HepG2 (cell line): ENCODE results near the gene DENND2D. TPM values are rescaled to one million over a fixed set of nuclear protein-coding genes. Genes with fewer than 3 reads are reported as not detected.
A peak's percentile ranks its signal among the peaks of the same experiment; 100 is the strongest.

Experiments used
- CHCHD3 ChIP-seq: sonication (generic); formaldehyde crosslinking; IDR thresholded peaks from 2 replicates; pipeline ENCODE4 v1.8.0; 2022; ENCODE audit warnings: mild to moderate bottlenecking, missing genetic modification reagents, moderate library complexity
- CREB1 ChIP-seq, 2 experiments: fragments of 450-650 bp in 1 of 2; IDR thresholded peaks; 2 replicates each; pipeline ENCODE4 v1.6.1; 2016 to 2017; ENCODE audit warnings: control low read depth in 1 of 2, mild to moderate bottlenecking in 1 of 2, missing compliant biosample characterization in 1 of 2, missing genetic modification characterization in 1 of 2
- GATA4 ChIP-seq: sonication (generic); IDR thresholded peaks from 2 replicates; pipeline ENCODE4 v1.6.1; 2016; ENCODE audit warnings: antibody characterized with exemption, low read depth, borderline replicate concordance
- HIVEP1 ChIP-seq: sonication (generic); formaldehyde crosslinking; IDR thresholded peaks from 2 replicates; pipeline ENCODE4 v1.4.0; 2020; ENCODE audit warnings: mild to moderate bottlenecking, missing genetic modification reagents
- HMG20B ChIP-seq: conservative IDR thresholded peaks from 2 replicates; pipeline ENCODE4 v1.6.1; 2016; ENCODE audit warnings: missing genetic modification reagents, missing compliant biosample characterization
- NR1H2 ChIP-seq: sonication (generic); formaldehyde crosslinking; IDR thresholded peaks from 2 replicates; pipeline ENCODE4 v1.8.1; 2022; ENCODE audit warnings: low read depth, missing genetic modification reagents, borderline replicate concordance
- PTBP1 ChIP-seq: fragments of 200-400 bp; formaldehyde crosslinking; IDR thresholded peaks from 2 replicates; pipeline ENCODE4 v1.6.1; 2018; ENCODE audit warnings: low read length, low read depth; ENCODE audit not compliant: poor library complexity, severe bottlenecking
- RFX3 ChIP-seq: IDR thresholded peaks from 2 replicates; pipeline ENCODE4 v1.6.1; 2016; ENCODE audit warnings: missing biosample characterization, missing genetic modification reagents
- SAP130 ChIP-seq: IDR thresholded peaks from 2 replicates; pipeline ENCODE4 v1.6.1; 2016; ENCODE audit warnings: low read depth
- SKI ChIP-seq: fragments of 450-650 bp; IDR thresholded peaks from one replicate; pipeline ENCODE4 v1.6.1; 2018; ENCODE audit warnings: mild to moderate bottlenecking; ENCODE audit not compliant: partially characterized antibody
- SMC3 ChIP-seq: IDR thresholded peaks from 2 replicates; pipeline ENCODE4 v1.6.1; 2011; ENCODE audit warnings: low read length, improper control_type of control experiment
- STAG1 ChIP-seq: sonication (generic); formaldehyde crosslinking; IDR thresholded peaks from 2 replicates; pipeline ENCODE4 v1.4.0; 2020; ENCODE audit warnings: missing genetic modification reagents
- ZBTB42 ChIP-seq: sonication (generic); formaldehyde crosslinking; IDR thresholded peaks from 2 replicates; pipeline ENCODE4 v1.5.0; 2020; ENCODE audit warnings: mild to moderate bottlenecking, missing genetic modification reagents
- ZNF264 ChIP-seq: sonication (generic); formaldehyde crosslinking; IDR thresholded peaks from 2 replicates; pipeline ENCODE4 v1.4.0; 2020; ENCODE audit warnings: missing genetic modification reagents
- ZNF451 ChIP-seq: sonication (generic); formaldehyde crosslinking; IDR thresholded peaks from 2 replicates; pipeline ENCODE4 v1.5.0; 2020; ENCODE audit warnings: mild to moderate bottlenecking, missing genetic modification reagents
- ZNF547 ChIP-seq: sonication (generic); formaldehyde crosslinking; IDR thresholded peaks from 2 replicates; pipeline ENCODE4 v1.5.1; 2020; ENCODE audit warnings: mild to moderate bottlenecking, missing genetic modification reagents
- ZNF616 ChIP-seq: sonication (generic); formaldehyde crosslinking; IDR thresholded peaks from 2 replicates; pipeline ENCODE4 v1.5.0; 2020; ENCODE audit warnings: low read depth, mild to moderate bottlenecking, missing genetic modification reagents
- ZNF713 ChIP-seq: sonication (generic); formaldehyde crosslinking; IDR thresholded peaks from 2 replicates; pipeline ENCODE4 v1.4.0; 2020; ENCODE audit warnings: mild to moderate bottlenecking, missing genetic modification reagents
- ZNF790 ChIP-seq: sonication (generic); formaldehyde crosslinking; IDR thresholded peaks from 2 replicates; pipeline ENCODE4 v1.8.0; 2022; ENCODE audit warnings: missing genetic modification reagents, mild to moderate bottlenecking, borderline replicate concordance
- polyA plus RNA-seq, 8 experiments: library from polyadenylated mRNA; depleted of rRNA in 3 of 8; stranded (reverse) in 7 of 8; unstranded in 1 of 8; fragments of >200 nt; fragmentation: Illumina TruSeq in 4 of 8; extraction: Trizol in 4 of 8; gene quantifications; 2 replicates each; pipeline versions ENCODE4 v1.2.1 to v1.2.3, GENCODE V29; 2011 to 2016; ENCODE audit warnings: low read depth in 4 of 8, missing spikeins in 1 of 8, mixed read lengths in 1 of 8; ENCODE audit not compliant: insufficient read depth in 1 of 8
- total RNA-seq, 5 experiments: library from RNA; depleted of rRNA; stranded (reverse); fragments of >200 nt; fragmentation: Illumina TruSeq; extraction: Trizol; gene quantifications; 2 replicates each; pipeline ENCODE4 v1.2.3, GENCODE V29; 2016; ENCODE audit warnings: low read depth in 1 of 5
- TF ChIP-seq, protein P1 (sequence below): IDR thresholded peaks from 2 replicates; pipeline ENCODE4 v1.6.1; 2016; ENCODE audit warnings: low read depth, control low read depth
- TF ChIP-seq, protein P2 (sequence below): IDR thresholded peaks from 2 replicates; pipeline ENCODE4 v1.6.1; 2016; ENCODE audit warnings: low read depth, missing genetic modification reagents, missing compliant biosample characterization
- TF ChIP-seq, protein P3 (sequence below): fragments of 450-650 bp; IDR thresholded peaks from 2 replicates; pipeline ENCODE4 v1.6.1; 2017; ENCODE audit warnings: mild to moderate bottlenecking

DENND2D gene
- total and polyA plus RNA-seq, 2 of the 13 experiments (the other 11 are each of a cell fraction or from before 2014, with no cell fraction given) = 0.04 TPM; not detected in 1

DNA sequence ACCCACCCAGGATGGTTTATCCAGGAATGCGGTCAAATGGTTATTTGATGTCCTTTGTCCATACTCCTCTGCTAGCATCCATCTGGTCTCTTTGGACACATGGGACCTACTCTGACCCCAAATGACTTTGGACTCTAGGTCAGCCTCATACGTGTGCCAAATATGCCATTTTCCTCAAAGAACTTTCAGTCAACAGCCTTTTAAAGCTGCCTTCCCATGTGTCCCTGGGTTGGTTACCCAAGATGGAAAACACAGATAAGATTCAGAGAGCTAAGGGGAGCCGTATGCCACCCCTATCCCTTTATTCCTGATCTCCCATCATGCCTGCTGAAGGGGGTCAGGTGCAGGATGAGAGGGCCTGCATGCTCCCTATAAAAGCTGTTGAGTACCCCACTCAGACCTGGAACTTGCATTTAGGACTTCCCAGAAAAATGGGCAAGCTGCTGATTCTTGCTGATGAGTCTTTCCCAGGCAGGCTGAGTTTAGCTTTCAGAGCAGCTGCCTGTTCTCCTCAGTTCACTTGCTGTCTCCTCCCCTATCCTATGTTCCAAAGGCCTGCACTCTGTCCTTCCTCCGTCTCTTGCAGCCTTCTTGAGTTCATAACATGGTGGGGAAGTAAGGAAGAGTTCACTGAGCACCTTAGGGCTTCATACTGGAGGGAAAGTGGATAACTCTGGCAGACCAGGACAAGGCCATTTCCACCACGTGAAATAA lies 46.8 kb upstream of the DENND2D start (continued):
- TF ChIP-seq SAP130 (CRISPR knock-in tag) (peak; percentile 67), HIVEP1 (no peak), ZNF547 (CRISPR knock-in tag) (no peak), RFX3 (CRISPR knock-in tag) (no peak), ZNF616 (CRISPR knock-in tag) (no peak), PTBP1 (no peak), ZNF451 (CRISPR knock-in tag) (no peak), ZBTB42 (CRISPR knock-in tag) (no peak), ZNF264 (CRISPR knock-in tag) (no peak), ZNF713 (CRISPR knock-in tag) (no peak), NR1H2 (CRISPR knock-in tag) (no peak), SKI (no peak), CREB1 (IDR thresholded peaks at IDR 0.05) (no peak), CREB1 (CRISPR knock-in tag; IDR thresholded peaks at IDR 0.05) (no peak), HMG20B (CRISPR knock-in tag) (0 out of 2 replicates have a peak, but pooled peaks have one; percentile 19), SMC3 (no peak), GATA4 (peak; percentile 47; the same call in 1 of the 2 replicates), ZNF790 (CRISPR knock-in tag) (no peak), STAG1 (CRISPR knock-in tag) (no peak), CHCHD3 (CRISPR knock-in tag) (no peak)
- TF ChIP-seq, protein P1, sequence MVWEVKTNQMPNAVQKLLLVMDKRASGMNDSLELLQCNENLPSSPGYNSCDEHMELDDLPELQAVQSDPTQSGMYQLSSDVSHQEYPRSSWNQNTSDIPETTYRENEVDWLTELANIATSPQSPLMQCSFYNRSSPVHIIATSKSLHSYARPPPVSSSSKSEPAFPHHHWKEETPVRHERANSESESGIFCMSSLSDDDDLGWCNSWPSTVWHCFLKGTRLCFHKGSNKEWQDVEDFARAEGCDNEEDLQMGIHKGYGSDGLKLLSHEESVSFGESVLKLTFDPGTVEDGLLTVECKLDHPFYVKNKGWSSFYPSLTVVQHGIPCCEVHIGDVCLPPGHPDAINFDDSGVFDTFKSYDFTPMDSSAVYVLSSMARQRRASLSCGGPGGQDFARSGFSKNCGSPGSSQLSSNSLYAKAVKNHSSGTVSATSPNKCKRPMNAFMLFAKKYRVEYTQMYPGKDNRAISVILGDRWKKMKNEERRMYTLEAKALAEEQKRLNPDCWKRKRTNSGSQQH (CRISPR knock-in tag) = no peak
- TF ChIP-seq, protein P2, sequence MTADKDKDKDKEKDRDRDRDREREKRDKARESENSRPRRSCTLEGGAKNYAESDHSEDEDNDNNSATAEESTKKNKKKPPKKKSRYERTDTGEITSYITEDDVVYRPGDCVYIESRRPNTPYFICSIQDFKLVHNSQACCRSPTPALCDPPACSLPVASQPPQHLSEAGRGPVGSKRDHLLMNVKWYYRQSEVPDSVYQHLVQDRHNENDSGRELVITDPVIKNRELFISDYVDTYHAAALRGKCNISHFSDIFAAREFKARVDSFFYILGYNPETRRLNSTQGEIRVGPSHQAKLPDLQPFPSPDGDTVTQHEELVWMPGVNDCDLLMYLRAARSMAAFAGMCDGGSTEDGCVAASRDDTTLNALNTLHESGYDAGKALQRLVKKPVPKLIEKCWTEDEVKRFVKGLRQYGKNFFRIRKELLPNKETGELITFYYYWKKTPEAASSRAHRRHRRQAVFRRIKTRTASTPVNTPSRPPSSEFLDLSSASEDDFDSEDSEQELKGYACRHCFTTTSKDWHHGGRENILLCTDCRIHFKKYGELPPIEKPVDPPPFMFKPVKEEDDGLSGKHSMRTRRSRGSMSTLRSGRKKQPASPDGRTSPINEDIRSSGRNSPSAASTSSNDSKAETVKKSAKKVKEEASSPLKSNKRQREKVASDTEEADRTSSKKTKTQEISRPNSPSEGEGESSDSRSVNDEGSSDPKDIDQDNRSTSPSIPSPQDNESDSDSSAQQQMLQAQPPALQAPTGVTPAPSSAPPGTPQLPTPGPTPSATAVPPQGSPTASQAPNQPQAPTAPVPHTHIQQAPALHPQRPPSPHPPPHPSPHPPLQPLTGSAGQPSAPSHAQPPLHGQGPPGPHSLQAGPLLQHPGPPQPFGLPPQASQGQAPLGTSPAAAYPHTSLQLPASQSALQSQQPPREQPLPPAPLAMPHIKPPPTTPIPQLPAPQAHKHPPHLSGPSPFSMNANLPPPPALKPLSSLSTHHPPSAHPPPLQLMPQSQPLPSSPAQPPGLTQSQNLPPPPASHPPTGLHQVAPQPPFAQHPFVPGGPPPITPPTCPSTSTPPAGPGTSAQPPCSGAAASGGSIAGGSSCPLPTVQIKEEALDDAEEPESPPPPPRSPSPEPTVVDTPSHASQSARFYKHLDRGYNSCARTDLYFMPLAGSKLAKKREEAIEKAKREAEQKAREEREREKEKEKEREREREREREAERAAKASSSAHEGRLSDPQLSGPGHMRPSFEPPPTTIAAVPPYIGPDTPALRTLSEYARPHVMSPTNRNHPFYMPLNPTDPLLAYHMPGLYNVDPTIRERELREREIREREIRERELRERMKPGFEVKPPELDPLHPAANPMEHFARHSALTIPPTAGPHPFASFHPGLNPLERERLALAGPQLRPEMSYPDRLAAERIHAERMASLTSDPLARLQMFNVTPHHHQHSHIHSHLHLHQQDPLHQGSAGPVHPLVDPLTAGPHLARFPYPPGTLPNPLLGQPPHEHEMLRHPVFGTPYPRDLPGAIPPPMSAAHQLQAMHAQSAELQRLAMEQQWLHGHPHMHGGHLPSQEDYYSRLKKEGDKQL (CRISPR knock-in tag) = no peak
- TF ChIP-seq, protein P3, sequence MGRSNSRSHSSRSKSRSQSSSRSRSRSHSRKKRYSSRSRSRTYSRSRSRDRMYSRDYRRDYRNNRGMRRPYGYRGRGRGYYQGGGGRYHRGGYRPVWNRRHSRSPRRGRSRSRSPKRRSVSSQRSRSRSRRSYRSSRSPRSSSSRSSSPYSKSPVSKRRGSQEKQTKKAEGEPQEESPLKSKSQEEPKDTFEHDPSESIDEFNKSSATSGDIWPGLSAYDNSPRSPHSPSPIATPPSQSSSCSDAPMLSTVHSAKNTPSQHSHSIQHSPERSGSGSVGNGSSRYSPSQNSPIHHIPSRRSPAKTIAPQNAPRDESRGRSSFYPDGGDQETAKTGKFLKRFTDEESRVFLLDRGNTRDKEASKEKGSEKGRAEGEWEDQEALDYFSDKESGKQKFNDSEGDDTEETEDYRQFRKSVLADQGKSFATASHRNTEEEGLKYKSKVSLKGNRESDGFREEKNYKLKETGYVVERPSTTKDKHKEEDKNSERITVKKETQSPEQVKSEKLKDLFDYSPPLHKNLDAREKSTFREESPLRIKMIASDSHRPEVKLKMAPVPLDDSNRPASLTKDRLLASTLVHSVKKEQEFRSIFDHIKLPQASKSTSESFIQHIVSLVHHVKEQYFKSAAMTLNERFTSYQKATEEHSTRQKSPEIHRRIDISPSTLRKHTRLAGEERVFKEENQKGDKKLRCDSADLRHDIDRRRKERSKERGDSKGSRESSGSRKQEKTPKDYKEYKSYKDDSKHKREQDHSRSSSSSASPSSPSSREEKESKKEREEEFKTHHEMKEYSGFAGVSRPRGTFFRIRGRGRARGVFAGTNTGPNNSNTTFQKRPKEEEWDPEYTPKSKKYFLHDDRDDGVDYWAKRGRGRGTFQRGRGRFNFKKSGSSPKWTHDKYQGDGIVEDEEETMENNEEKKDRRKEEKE = no peak
